Measurements from ENCODE around the gene KRT80.

GRCh38 chr12:52137746-52138145 is 54.1 kb downstream of the KRT80 start:
- TF ChIP-seq NFE2L2 (IDR thresholded peaks at IDR 0.05; ENCODE audit: low read length) (no peak), HOXA7 (CRISPR knock-in tag; IDR thresholded peaks at IDR 0.05) (no peak), SP2 (CRISPR knock-in tag; IDR thresholded peaks at IDR 0.05) (no peak), POLR2A (IDR thresholded peaks at IDR 0.05; ENCODE audit: insufficient read depth in 1 of 2, low read depth in 2 of 2, low read length in 2 of 2) (no peak), SRF (IDR thresholded peaks at IDR 0.05; ENCODE audit: low read depth, low read length) (no peak), FIP1L1 (IDR thresholded peaks at IDR 0.05; ENCODE audit: borderline replicate concordance, insufficient read depth, low read depth, low read length) (no peak), CREB3 (CRISPR knock-in tag; IDR thresholded peaks at IDR 0.05) (no peak), KDM5A (IDR thresholded peaks at IDR 0.05; ENCODE audit: borderline replicate concordance, low read length) (no peak), POLR2AphosphoS5 (IDR thresholded peaks at IDR 0.05; ENCODE audit: low read depth, low read length) (no peak)
